RPMI8226 (cell line): ENCODE results near the gene ZFP90.
A peak's percentile ranks its signal among the peaks of the same experiment; 100 is the strongest.

Experiments used
- DNase-seq: peaks from one replicate; pipeline ENCODE4 v3.0.0-alpha.2; 2015

Gene ZFP90

GRCh38 chr16:68590201-68590994 lies 51.3 kb downstream of the ZFP90 start:
- DNase-seq = peak; percentile 69

GRCh38 chr16:68592466-68593337 lies 53.6 kb downstream of the ZFP90 start:
- peak; percentile 44 for DNase-seq

GRCh38 chr16:68596266-68596665 lies 57.2 kb downstream of the ZFP90 start:
- no peak for DNase-seq

GRCh38 chr16:68599586-68599985 lies 60.5 kb downstream of the ZFP90 start:
- DNase-seq = no peak

GRCh38 chr16:68605746-68606145 lies 66.7 kb downstream of the ZFP90 start:
- DNase-seq = peak; percentile 13

- no peak for DNase-seq
Measured at GRCh38 chr16:68607443-68607842, 68.4 kb downstream of the ZFP90 start.

GRCh38 chr16:68608330-68608729 lies 69.2 kb downstream of the ZFP90 start:
- DNase-seq = no peak

- DNase-seq = no peak
Measured at GRCh38 chr16:68612996-68613395, 73.9 kb downstream of the ZFP90 start.

- DNase-seq = no peak
Measured at GRCh38 chr16:68617734-68618133, 78.6 kb downstream of the ZFP90 start.
